ENCODE data around the gene PRDM16.

- no peak for TF ChIP-seq POLR2A (IDR thresholded peaks at IDR 0.05)
- no peak for TF ChIP-seq CTCF (IDR thresholded peaks at IDR 0.05)
These were observed 194.8 kb downstream of the PRDM16 start for GRCh38 chr1:3263790-3264189.

All from uterus (tissue), 2 donors.